Measurements from ENCODE around the gene L1CAM. TPM values are rescaled to one million over a fixed set of nuclear protein-coding genes. Genes with fewer than 3 reads are reported as not detected.

The L1CAM gene
- total and polyA plus RNA-seq, 9 of the 15 experiments (the other 6 are each of a cell fraction or from before 2014, with no cell fraction given): 0.09 to 0.86 (median 0.26) TPM; not detected in 3

DNA sequence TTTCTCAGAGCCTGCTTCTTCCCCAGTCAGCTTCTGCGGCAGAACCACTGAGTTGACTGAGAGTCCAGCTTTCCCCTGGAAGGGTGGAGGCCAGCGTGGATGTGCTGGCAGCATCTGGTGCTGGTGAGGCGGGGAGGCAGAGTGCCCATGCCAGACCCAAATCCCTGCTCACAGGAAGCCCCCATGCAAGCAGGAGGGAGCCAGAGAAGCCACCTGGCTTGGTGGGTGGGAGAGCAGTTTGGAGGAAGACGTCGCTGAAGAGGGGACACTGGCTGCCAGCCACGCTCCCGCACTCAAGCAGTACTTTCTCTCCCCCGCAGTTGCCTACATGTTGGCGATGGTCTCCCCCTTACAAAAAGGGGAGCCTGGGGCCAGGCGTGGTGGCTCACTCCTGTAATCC is 61.6 kb downstream of the L1CAM start:
- ChIA-PET POLR2A (interaction anchor here (1.0 kb wide), 1 partner anchor 8 kb away, joined by 3 read pairs; no protein-coding TSS in a partner anchor), CTCF (ENCODE audit: low intra/inter-chr PET ratio) (no interaction called here)
- DNase-seq (ENCODE audit: extremely low read depth in 1 of 4, low spot score in 3 of 4): no peak
- H3K9me1 ChIP-seq (ENCODE audit: control insufficient read depth, insufficient read depth, low read length): no peaks in the 10 kb centered on the region
- in situ Hi-C loops (cut with MboI): no loop called here
- H3K36me3 ChIP-seq (ENCODE audit: control insufficient read depth, insufficient read depth, low read length): no peaks in the 10 kb centered on the region
- BruUV-seq (replicated peaks): no TSS peak
- no peak overlapping the region for H3K27ac ChIP-seq (ENCODE audit: extremely low read depth, low read depth, low read length)
- H2AFZ ChIP-seq (ENCODE audit: low read depth, low read length): no peak overlapping the region
- no peak for FAIRE-seq
- peaks cover 19 to 38% of the 10 kb centered on the region in 2 experiments; a peak in 4 of 5 replicates for H3K27me3 ChIP-seq (ENCODE audit: control insufficient read depth in 2 of 2, insufficient read depth in 2 of 2, low read length in 2 of 2)
- ATAC-seq: no peak
- no peak overlapping the region for H3K4me2 ChIP-seq (ENCODE audit: insufficient read depth, low read length)
- no peaks in the 10 kb centered on the region for H3K9me3 ChIP-seq (replicated peaks; ENCODE audit: control insufficient read depth, insufficient read depth, low read depth, low read length)
- H3K9ac ChIP-seq (ENCODE audit: insufficient read depth in 1 of 2, low read depth in 2 of 2, low read length in 2 of 2): 0 out of 4 replicates have a peak overlapping the region, but pooled peaks of 1 of the 2 experiments have one; percentile 45
- H4K20me1 ChIP-seq (replicated peaks; ENCODE audit: control insufficient read depth, insufficient read depth, low read length): no peaks in the 10 kb centered on the region
- 2% methylated on average over 8 of the region's 10 CpGs for WGBS (ENCODE audit: insufficient coverage, low coverage, missing lambda C conversion rate)
- H3K79me2 ChIP-seq (ENCODE audit: control insufficient read depth, insufficient read depth, low read length): no peaks in the 10 kb centered on the region
- intact Hi-C loops (cut with micrococcal nuclease): no loop called here
- peaks cover 0 to 13% of the 10 kb centered on the region in 2 experiments; a peak in 3 of 5 replicates for H3K4me1 ChIP-seq (replicated peaks in 1 of 2; ENCODE audit: control insufficient read depth in 2 of 2, insufficient read depth in 2 of 2, low read length in 2 of 2)
- H3K4me3 ChIP-seq: no peak overlapping the region
- TF ChIP-seq ZNF445 (CRISPR knock-in tag; IDR thresholded peaks at IDR 0.05; ENCODE audit: low read depth) (no peak), HDAC3 (IDR thresholded peaks at IDR 0.05; ENCODE audit: borderline replicate concordance, partially characterized antibody) (no peak), ZNF551 (CRISPR knock-in tag; IDR thresholded peaks at IDR 0.05) (no peak), MTA2 (IDR thresholded peaks at IDR 0.05; ENCODE audit: low read depth) (no peak), BRF1 (IDR thresholded peaks at IDR 0.05; ENCODE audit: borderline replicate concordance, extremely low read depth, insufficient read length) (no peak), ASH1L (IDR thresholded peaks at IDR 0.05; ENCODE audit: borderline replicate concordance, low read depth, partially characterized antibody) (no peak), MCM2 (IDR thresholded peaks at IDR 0.05; ENCODE audit: low read depth) (no peak), ELF4 (CRISPR knock-in tag; IDR thresholded peaks at IDR 0.05) (no peak), MCM5 (IDR thresholded peaks at IDR 0.05; ENCODE audit: low read depth) (no peak), YY1 (IDR thresholded peaks at IDR 0.05; ENCODE audit: borderline replicate concordance in 1 of 3, control insufficient read depth in 1 of 3, extremely low read depth in 1 of 3, insufficient read depth in 3 of 3, insufficient read length in 1 of 3, insufficient replicate concordance in 2 of 3, low read depth in 1 of 3, low read length in 2 of 3) (no peak), ZNF124 (CRISPR knock-in tag; IDR thresholded peaks at IDR 0.05) (no peak), OTX1 (CRISPR knock-in tag; IDR thresholded peaks at IDR 0.05) (no peak)
- TF ChIP-seq, protein P1, sequence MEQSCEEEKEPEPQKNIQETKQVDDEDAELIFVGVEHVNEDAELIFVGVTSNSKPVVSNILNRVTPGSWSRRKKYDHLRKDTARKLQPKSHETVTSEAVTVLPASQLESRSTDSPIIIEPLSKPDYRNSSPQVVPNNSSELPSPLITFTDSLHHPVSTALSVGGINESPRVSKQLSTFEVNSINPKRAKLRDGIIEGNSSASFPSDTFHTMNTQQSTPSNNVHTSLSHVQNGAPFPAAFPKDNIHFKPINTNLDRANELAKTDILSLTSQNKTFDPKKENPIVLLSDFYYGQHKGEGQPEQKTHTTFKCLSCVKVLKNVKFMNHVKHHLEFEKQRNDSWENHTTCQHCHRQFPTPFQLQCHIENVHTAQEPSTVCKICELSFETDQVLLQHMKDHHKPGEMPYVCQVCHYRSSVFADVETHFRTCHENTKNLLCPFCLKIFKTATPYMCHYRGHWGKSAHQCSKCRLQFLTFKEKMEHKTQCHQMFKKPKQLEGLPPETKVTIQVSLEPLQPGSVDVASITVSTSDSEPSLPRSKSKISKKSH (CRISPR knock-in tag; IDR thresholded peaks at IDR 0.05): no peak
- TF ChIP-seq, protein P2, sequence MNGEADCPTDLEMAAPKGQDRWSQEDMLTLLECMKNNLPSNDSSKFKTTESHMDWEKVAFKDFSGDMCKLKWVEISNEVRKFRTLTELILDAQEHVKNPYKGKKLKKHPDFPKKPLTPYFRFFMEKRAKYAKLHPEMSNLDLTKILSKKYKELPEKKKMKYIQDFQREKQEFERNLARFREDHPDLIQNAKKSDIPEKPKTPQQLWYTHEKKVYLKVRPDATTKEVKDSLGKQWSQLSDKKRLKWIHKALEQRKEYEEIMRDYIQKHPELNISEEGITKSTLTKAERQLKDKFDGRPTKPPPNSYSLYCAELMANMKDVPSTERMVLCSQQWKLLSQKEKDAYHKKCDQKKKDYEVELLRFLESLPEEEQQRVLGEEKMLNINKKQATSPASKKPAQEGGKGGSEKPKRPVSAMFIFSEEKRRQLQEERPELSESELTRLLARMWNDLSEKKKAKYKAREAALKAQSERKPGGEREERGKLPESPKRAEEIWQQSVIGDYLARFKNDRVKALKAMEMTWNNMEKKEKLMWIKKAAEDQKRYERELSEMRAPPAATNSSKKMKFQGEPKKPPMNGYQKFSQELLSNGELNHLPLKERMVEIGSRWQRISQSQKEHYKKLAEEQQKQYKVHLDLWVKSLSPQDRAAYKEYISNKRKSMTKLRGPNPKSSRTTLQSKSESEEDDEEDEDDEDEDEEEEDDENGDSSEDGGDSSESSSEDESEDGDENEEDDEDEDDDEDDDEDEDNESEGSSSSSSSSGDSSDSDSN (IDR thresholded peaks at IDR 0.05; ENCODE audit: borderline replicate concordance in 1 of 2, low read depth in 2 of 2, low read length in 2 of 2): no peak
- TF ChIP-seq, protein P3, sequence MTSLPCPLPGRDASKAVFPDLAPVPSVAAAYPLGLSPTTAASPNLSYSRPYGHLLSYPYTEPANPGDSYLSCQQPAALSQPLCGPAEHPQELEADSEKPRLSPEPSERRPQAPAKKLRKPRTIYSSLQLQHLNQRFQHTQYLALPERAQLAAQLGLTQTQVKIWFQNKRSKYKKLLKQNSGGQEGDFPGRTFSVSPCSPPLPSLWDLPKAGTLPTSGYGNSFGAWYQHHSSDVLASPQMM (CRISPR knock-in tag; IDR thresholded peaks at IDR 0.05): no peak
- TF ChIP-seq, protein P4, sequence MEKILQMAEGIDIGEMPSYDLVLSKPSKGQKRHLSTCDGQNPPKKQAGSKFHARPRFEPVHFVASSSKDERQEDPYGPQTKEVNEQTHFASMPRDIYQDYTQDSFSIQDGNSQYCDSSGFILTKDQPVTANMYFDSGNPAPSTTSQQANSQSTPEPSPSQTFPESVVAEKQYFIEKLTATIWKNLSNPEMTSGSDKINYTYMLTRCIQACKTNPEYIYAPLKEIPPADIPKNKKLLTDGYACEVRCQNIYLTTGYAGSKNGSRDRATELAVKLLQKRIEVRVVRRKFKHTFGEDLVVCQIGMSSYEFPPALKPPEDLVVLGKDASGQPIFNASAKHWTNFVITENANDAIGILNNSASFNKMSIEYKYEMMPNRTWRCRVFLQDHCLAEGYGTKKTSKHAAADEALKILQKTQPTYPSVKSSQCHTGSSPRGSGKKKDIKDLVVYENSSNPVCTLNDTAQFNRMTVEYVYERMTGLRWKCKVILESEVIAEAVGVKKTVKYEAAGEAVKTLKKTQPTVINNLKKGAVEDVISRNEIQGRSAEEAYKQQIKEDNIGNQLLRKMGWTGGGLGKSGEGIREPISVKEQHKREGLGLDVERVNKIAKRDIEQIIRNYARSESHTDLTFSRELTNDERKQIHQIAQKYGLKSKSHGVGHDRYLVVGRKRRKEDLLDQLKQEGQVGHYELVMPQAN (IDR thresholded peaks at IDR 0.05; ENCODE audit: borderline replicate concordance): no peak

Data from K562 (cell line).